ENCODE data around the gene SUGCT.

GRCh38 chr7:40371806-40372440 is 237.1 kb downstream of the SUGCT start:
- TF ChIP-seq ZNF274 (IDR thresholded peaks at IDR 0.05; ENCODE audit: borderline replicate concordance, low read depth, low read length) (no peak), POLR2A (conservative IDR thresholded peaks at IDR 0.05) (no peak), GABPB1 (CRISPR knock-in tag; IDR thresholded peaks at IDR 0.05) (no peak), CHD1 (IDR thresholded peaks at IDR 0.05; ENCODE audit: low read length) (no peak), CREB1 (IDR thresholded peaks at IDR 0.05) (no peak), CREB1 (CRISPR knock-in tag; IDR thresholded peaks at IDR 0.05) (no peak), CTCF (IDR thresholded peaks at IDR 0.05 in 2 of 3, conservative IDR thresholded peaks at IDR 0.05 in 1 of 3; ENCODE audit: insufficient read depth in 2 of 3, low read depth in 1 of 3, low read length in 3 of 3) (no peak), U2AF1 (optimal IDR thresholded peaks at IDR 0.05; ENCODE audit: low read depth, low read length) (no peak), SMAD4 (CRISPR knock-in tag; conservative IDR thresholded peaks at IDR 0.05) (no peak), SIN3A (IDR thresholded peaks at IDR 0.05; ENCODE audit: borderline replicate concordance in 2 of 2, control insufficient read depth in 1 of 2, low read depth in 2 of 2, low read length in 2 of 2) (no peak), RFX5 (IDR thresholded peaks at IDR 0.05; ENCODE audit: low read depth, low read length) (no peak), EZH2 (IDR thresholded peaks at IDR 0.05; ENCODE audit: borderline replicate concordance, low read depth, low read length) (no peak)

Measured in K562 (cell line).